Measurements from ENCODE around the gene ADD1.
A peak's percentile ranks its signal among the peaks of the same experiment; 100 is the strongest.

Gene ADD1

GRCh38 chr4:2813446-2814405, 29.9 kb upstream of the ADD1 start:
- Mint-ChIP-seq H3K27me3 (no peaks in the 10 kb centered on the region), H3K27ac (peak overlapping the region; percentile 98), H3K36me3 (ENCODE audit: low read depth) (peaks cover 35% of the 10 kb centered on the region)

GRCh38 chr4:2814627-2815270, 28.9 kb upstream of the ADD1 start:
- Mint-ChIP-seq H3K9me3 (no peaks in the 10 kb centered on the region), H3K4me3 (peak overlapping the region; percentile 90), H3K27me3 (no peaks in the 10 kb centered on the region), H3K27ac (no peak overlapping the region), H3K36me3 (ENCODE audit: low read depth) (peaks cover 39% of the 10 kb centered on the region), H3K4me1 (peaks cover 61% of the 10 kb centered on the region)
- ATAC-seq (no peak), DNase-seq (no peak)

More at GRCh38 chr4:2813446-2814405, 29.9 kb upstream of the ADD1 start:
- DNase-seq (no peak), ATAC-seq (peak; percentile 9)
- peaks cover 55% of the 10 kb centered on the region for H3K4me1 Mint-ChIP-seq
- H3K4me3 Mint-ChIP-seq = peak overlapping the region; percentile 90
- H3K9me3 Mint-ChIP-seq = no peaks in the 10 kb centered on the region

GRCh38 chr4:2816401-2816954, 27.2 kb upstream of the ADD1 start:
- DNase-seq = no peak
- Mint-ChIP-seq H3K27me3 (no peaks in the 10 kb centered on the region), H3K9me3 (no peaks in the 10 kb centered on the region), H3K4me1 (peaks cover 61% of the 10 kb centered on the region), H3K4me3 (peak overlapping the region; percentile 76), H3K27ac (no peak overlapping the region), H3K36me3 (ENCODE audit: low read depth) (peaks cover 39% of the 10 kb centered on the region)
- no peak for ATAC-seq

- Mint-ChIP-seq H3K27ac (peak overlapping the region; percentile 79), H3K9me3 (no peaks in the 10 kb centered on the region), H3K27me3 (no peaks in the 10 kb centered on the region), H3K36me3 (ENCODE audit: low read depth) (peaks cover 41% of the 10 kb centered on the region), H3K4me1 (peaks cover 54% of the 10 kb centered on the region), H3K4me3 (peak overlapping the region; percentile 76)
- ATAC-seq = no peak
- DNase-seq = no peak
These were observed 26.5 kb upstream of the ADD1 start for GRCh38 chr4:2817137-2817536.

- Mint-ChIP-seq H3K9me3 (no peaks in the 10 kb centered on the region), H3K4me1 (peaks cover 54% of the 10 kb centered on the region), H3K27me3 (no peaks in the 10 kb centered on the region), H3K4me3 (peak overlapping the region; percentile 76), H3K27ac (no peak overlapping the region), H3K36me3 (ENCODE audit: low read depth) (peaks cover 42% of the 10 kb centered on the region)
- no peak for ATAC-seq
- no peak for DNase-seq
These were observed 25.8 kb upstream of the ADD1 start for GRCh38 chr4:2817701-2818350.

GRCh38 chr4:2818351-2818939, 25.2 kb upstream of the ADD1 start:
- Mint-ChIP-seq H3K36me3 (ENCODE audit: low read depth) (peaks cover 41% of the 10 kb centered on the region), H3K4me1 (peaks cover 51% of the 10 kb centered on the region), H3K9me3 (no peaks in the 10 kb centered on the region), H3K27me3 (no peaks in the 10 kb centered on the region), H3K4me3 (peak overlapping the region; percentile 46), H3K27ac (no peak overlapping the region)
- no peak for ATAC-seq
- no peak for DNase-seq

GRCh38 chr4:2819244-2820215, 24.1 kb upstream of the ADD1 start:
- Mint-ChIP-seq H3K36me3 (ENCODE audit: low read depth) (peaks cover 36% of the 10 kb centered on the region), H3K4me3 (peak overlapping the region; percentile 46), H3K4me1 (peaks cover 40% of the 10 kb centered on the region), H3K9me3 (no peaks in the 10 kb centered on the region), H3K27me3 (no peaks in the 10 kb centered on the region), H3K27ac (peak overlapping the region; percentile 5)
- no peak for DNase-seq
- no peak for ATAC-seq

- Mint-ChIP-seq H3K27ac (no peak overlapping the region), H3K9me3 (no peaks in the 10 kb centered on the region), H3K4me3 (no peak overlapping the region), H3K36me3 (ENCODE audit: low read depth) (peaks cover 32% of the 10 kb centered on the region), H3K27me3 (no peaks in the 10 kb centered on the region), H3K4me1 (peaks cover 32% of the 10 kb centered on the region)
- DNase-seq = no peak
- no peak for ATAC-seq
These were observed 23.2 kb upstream of the ADD1 start for GRCh38 chr4:2820216-2820982.

- no peak overlapping the region for H3K4me3 Mint-ChIP-seq
- H3K27ac Mint-ChIP-seq = no peak overlapping the region
- peaks cover 30% of the 10 kb centered on the region for H3K36me3 Mint-ChIP-seq (ENCODE audit: low read depth)
- H3K9me3 Mint-ChIP-seq = no peaks in the 10 kb centered on the region
- no peaks in the 10 kb centered on the region for H3K27me3 Mint-ChIP-seq
- ATAC-seq (no peak), DNase-seq (no peak)
- H3K4me1 Mint-ChIP-seq = peaks cover 12% of the 10 kb centered on the region
These were observed 21.0 kb upstream of the ADD1 start for GRCh38 chr4:2822461-2823300.

GRCh38 chr4:2823301-2823670, 20.4 kb upstream of the ADD1 start:
- Mint-ChIP-seq H3K4me3 (no peak overlapping the region), H3K9me3 (no peaks in the 10 kb centered on the region), H3K36me3 (ENCODE audit: low read depth) (peaks cover 30% of the 10 kb centered on the region), H3K27ac (no peak overlapping the region), H3K27me3 (no peaks in the 10 kb centered on the region), H3K4me1 (peaks cover 12% of the 10 kb centered on the region)
- ATAC-seq = no peak
- DNase-seq = no peak

- Mint-ChIP-seq H3K4me3 (no peak overlapping the region), H3K27me3 (no peaks in the 10 kb centered on the region), H3K9me3 (no peaks in the 10 kb centered on the region), H3K4me1 (peaks cover 12% of the 10 kb centered on the region), H3K27ac (no peak overlapping the region), H3K36me3 (ENCODE audit: low read depth) (peaks cover 35% of the 10 kb centered on the region)
- DNase-seq (no peak), ATAC-seq (no peak)
These were observed 19.8 kb upstream of the ADD1 start for GRCh38 chr4:2823671-2824328.

- Mint-ChIP-seq H3K9me3 (no peaks in the 10 kb centered on the region), H3K36me3 (ENCODE audit: low read depth) (peaks cover 36% of the 10 kb centered on the region)
- no peak for ATAC-seq
These were observed 19.3 kb upstream of the ADD1 start for GRCh38 chr4:2824329-2824835.

More at GRCh38 chr4:2824329-2824835, 19.3 kb upstream of the ADD1 start:
- Mint-ChIP-seq H3K4me3 (no peak overlapping the region), H3K4me1 (peaks cover 8% of the 10 kb centered on the region), H3K27me3 (no peaks in the 10 kb centered on the region), H3K27ac (no peak overlapping the region)
- no peak for DNase-seq
